Astrocyte of the spinal cord (primary cell): ENCODE results near the gene NCAPD2.

Experiments used
- DNase-seq: peaks from one replicate; pipeline ENCODE4 v3.0.0; 2011; ENCODE audit warnings: low read depth, low spot score
- H3K4me3 ChIP-seq: 2 replicates; pipeline ENCODE4 v1.5.1; 2011; ENCODE audit warnings: low read depth, mild to moderate bottlenecking, low read length, moderate library complexity
- in situ Hi-C: cut with HindIII; loops from 2 replicates; pipeline ENCODE4 v1.10.0; 2017; ENCODE audit warnings: low sequenced_read_pairs
- TF ChIP-seq, protein P1 (sequence below): IDR thresholded peaks from 2 replicates; pipeline ENCODE4 v1.5.1; 2012; ENCODE audit warnings: low read depth, mild to moderate bottlenecking, low read length, inconsistent platforms

Gene NCAPD2

DNA sequence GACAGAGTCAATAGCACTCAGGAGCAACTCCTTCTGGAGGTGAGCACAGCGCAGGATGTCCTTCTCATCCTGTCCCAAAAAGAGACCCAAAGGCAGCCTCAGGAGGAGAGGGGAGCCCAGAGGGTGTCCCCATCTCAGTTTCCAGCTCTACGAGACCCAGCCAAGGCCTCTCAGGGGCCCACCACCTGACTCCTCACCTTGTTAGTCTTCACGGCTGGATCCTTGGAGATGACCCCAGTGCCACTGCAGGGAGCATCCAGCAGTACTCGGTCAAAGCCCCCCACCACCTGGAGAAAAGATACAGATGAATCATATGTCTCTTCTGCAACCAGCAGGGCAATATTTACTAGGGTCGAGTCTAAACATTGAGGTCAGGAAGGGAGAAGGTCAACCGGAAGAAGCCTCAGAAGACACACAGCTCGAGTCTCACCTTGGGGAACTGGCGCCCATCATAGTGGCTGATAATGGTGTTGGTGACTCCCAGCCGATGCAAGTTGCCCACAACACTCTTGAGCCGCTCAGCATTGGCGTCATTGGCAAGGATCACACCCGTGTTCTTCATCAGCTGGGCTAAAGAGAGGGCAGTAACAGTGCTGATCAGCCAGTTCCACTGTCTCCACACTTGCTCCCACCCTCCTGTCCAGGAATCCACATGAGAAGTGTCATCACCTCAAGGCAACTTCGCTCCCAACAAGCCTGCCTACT, 66.8 kb downstream of the NCAPD2 start:
- in situ Hi-C loops: no loop called here

DNA sequence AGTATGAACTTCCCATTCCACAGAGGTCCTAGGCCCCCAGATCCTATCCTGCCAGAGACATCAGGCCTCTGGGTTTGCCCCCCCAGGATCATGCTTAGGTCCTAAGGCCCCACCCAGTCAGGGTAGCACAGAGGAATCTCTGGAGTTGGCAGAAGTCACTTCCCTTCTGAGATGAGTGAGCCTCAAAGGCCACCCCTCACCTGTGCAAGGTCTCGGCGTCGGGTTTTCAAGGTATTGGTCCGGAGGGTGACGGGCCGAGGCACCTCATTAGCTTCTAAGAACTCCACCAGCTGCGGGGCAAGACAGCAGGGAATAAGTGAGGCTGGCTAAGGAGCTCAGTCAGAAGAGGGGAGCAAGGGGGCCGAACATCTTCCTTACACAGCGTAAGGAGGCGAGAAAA, 69.0 kb downstream of the NCAPD2 start:
- TF ChIP-seq, protein P1, sequence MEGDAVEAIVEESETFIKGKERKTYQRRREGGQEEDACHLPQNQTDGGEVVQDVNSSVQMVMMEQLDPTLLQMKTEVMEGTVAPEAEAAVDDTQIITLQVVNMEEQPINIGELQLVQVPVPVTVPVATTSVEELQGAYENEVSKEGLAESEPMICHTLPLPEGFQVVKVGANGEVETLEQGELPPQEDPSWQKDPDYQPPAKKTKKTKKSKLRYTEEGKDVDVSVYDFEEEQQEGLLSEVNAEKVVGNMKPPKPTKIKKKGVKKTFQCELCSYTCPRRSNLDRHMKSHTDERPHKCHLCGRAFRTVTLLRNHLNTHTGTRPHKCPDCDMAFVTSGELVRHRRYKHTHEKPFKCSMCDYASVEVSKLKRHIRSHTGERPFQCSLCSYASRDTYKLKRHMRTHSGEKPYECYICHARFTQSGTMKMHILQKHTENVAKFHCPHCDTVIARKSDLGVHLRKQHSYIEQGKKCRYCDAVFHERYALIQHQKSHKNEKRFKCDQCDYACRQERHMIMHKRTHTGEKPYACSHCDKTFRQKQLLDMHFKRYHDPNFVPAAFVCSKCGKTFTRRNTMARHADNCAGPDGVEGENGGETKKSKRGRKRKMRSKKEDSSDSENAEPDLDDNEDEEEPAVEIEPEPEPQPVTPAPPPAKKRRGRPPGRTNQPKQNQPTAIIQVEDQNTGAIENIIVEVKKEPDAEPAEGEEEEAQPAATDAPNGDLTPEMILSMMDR: no peak
- H3K4me3 ChIP-seq: no peak overlapping the region
- DNase-seq: no peak
- in situ Hi-C loops: no loop called here

More for the DNA sequence above, 66.8 kb downstream of the NCAPD2 start:
- no peak for DNase-seq
- TF ChIP-seq, protein P1: no peak
- no peak overlapping the region for H3K4me3 ChIP-seq

DNA sequence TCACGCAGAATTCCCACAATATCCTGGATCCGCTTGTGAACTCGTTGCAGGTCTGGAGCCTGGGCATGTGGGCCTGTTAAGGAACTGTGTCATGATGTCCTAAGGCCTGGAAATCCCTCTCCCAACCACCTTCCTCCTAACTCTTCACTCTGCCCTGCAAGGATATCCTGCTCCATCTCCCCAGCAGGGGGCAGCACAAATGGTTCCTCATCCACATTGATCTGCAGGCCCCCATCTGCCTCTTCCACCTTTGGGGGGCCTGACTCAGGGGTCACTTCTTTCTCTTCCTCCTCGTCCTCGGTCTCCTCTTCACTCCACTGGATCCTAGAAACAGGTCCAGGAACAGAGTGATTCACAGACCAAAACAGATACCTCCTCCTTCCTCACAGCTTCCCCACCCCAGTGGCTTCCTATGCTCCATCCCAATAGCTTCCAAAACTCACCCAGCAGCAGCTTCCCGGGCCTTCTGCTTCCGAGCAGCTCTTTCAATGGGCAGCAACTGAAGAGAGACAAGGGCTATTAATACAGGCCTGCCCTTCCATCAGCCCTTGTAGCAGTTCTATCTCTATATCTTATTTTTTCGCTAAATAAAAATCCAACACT, 69.6 kb downstream of the NCAPD2 start:
- TF ChIP-seq, protein P1: peak; percentile 81
- in situ Hi-C loops: no loop called here
- no peak overlapping the region for H3K4me3 ChIP-seq

DNA sequence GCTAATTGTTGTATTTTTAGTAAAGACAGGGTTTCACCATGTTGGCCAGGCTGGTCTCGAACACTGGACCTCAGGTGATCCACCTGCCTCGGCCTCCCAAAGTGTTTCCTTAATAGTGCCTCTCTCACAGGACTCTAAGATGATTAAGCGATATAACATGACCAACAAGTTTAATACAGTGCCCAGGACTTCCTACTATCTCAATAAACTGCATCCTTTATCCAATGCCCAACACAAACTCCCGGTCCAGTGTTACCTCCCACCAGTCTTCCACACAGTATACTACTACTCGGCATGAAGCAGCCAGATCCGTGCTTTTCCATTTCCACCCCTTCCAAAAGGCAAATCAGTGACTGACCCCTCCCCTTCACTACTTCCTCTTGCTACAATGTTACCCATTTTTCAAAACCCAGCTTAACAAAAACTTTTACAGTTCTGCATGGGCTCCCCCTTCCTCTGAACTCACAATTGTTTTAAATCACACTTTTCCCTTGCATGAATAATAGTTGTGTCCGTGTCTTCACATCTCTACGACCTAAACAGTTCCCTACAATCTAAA, 73.3 kb downstream of the NCAPD2 start:
- in situ Hi-C loops: no loop called here
- peak overlapping the region; percentile 93 for H3K4me3 ChIP-seq
- TF ChIP-seq, protein P1: no peak
- DNase-seq: no peak

More for the DNA sequence above, 69.6 kb downstream of the NCAPD2 start:
- DNase-seq: peak; percentile 37

DNA sequence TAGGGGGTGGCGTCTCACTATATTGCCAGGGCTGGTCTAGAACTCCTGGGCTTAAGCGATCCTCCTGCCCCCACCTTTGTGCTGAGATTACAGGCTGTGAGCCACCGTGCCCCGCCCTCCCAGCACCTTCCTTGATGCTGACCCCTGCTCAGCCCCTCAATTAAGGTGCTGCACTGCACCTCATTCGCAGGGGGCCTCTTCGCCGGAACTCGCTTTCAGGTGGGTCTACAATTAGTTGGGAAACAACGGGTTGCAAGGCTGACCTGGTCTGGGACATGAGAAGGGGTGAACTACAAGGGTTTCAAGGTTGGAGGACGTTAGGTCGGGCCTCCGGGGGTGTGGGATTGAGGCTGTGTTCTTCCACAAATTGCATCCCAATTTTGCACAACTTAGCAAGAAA, 75.4 kb downstream of the NCAPD2 start:
- no peak overlapping the region for H3K4me3 ChIP-seq
- in situ Hi-C loops: no loop called here
- no peak for DNase-seq
- TF ChIP-seq, protein P1: no peak

DNA sequence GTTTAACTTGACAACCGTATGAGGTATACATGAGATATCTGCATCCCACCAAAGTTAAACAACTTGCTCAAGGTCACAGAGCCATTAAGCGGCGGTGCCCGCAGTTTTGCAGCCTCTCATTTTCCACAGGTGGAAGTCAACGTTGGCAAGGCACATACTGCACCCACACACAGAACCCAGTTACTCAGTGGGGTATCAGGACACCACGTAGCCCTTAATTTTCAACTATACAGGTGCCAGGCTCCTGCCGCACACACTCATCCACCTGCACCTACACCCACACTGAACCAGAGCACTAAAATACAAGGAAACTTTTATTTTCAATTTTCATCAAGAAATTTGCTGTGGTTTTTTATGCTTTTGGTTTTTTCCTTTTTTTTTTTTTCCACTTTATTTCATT, 75.9 kb downstream of the NCAPD2 start:
- no peak for DNase-seq
- H3K4me3 ChIP-seq: no peak overlapping the region
- in situ Hi-C loops: no loop called here
- TF ChIP-seq, protein P1: no peak
